GM19395 (cell line): Measurements from ENCODE around the gene OTOG.

Source experiments
- ATAC-seq: cut with Tn5 transposase; IDR thresholded peaks from one replicate; pipeline ENCODE4 v1.9.1; 2021; ENCODE audit warnings: mild to moderate bottlenecking, moderate library complexity; ENCODE audit not compliant: unreplicated experiment

Gene OTOG

DNA sequence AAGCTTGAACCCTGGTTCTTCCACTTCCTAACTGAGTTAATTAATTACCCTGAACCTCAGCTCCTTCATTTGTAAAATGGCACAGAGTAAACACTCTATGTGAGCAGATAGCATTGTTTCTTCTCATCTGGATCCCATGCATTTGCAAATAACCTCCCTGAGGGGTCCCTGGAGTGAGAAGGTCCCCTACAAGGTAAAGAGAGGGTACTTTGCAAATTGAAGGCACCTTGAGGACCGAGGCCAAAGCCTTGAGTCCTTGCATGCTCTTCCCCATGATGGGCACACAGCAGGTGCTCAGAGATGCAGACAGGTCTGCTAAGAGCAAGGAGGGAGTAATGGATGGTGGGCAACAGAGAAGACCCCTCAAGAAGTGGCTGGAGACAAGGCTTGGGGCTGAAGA, 33.2 kb downstream of the OTOG start:
- no peak for ATAC-seq

DNA sequence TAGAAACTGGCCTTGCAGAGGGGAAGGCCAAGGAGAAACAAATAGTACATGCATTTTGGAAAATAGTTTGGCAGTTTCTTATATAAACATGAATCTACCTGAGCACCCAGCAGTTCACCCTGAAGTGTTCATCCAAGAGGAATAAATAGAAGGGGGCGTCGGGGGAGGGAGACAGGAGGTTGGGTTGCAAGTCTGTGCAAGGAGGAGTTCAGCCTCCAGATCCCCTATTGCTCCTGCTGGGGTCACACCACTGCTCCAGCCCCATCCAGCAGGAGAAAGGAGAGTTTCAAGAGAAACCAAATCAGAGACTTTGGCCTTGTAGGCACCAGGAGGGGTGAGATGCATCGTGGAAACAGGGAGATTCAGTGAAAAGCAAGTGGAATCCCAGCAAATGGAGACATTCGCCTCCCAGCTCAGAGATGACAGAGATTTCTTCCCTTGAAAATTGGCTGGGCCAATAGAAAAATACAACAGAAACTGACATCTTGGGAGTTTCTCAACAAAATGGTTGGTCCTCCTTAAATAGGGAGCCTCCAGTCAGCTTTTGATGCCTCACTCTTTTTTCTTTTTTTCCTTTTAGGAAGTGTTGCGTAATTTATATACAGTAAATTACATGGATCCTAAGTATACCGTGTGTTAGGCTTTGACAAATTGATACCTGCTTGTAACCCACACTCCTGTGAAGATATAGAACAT, 34.1 kb downstream of the OTOG start:
- no peak for ATAC-seq

DNA sequence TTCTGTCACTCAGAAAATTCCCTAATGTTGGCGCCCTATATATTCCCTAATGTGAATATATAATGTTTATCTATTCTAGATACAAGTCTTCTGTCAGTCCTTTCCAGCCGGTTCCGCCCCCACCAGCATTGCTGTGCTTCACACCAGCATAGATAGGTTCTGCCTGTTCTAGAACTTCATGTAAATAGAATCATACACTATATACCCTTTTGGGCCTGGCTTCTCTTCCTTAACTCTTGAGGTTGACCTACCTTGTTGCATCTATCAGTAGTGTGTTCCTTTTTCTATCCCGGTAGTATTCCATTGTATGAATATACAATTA, 34.6 kb downstream of the OTOG start:
- ATAC-seq = no peak

DNA sequence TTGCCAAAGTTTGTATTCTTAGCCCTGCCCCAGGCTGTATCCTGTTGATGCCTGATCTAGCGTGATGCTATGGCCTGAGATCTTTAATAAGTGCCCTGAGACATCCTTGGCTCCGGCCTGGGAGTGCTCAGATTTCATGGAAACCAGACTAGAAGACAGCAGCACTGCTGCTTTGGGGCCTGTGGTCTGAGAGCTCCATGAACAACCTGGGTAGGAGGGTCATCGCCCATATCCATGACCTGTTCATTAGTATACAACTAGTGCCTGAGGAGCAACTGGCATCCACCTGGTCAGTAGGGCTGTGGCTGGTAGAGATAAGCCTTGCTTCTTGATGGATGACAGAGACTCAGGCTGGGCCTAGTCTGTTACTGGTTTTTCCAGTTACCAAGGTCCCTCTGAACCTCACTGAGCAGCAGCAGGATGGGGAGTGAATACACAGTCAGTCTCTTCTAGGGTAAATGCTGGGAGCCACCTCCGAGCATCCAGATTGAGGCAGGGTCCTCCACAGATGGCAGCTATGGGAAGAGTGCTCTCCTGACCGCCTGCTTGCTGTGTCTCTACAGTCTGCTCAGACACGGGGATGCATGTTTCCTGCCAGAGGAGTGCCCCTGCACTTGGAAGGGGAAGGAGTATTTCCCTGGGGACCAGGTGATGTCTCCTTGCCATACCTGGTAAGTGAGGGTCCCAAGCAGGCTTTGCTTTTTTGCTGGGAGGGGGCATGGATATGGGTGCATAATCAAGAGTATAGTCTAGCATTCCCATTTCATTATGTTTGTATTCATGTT, 39.0 kb downstream of the OTOG start:
- ATAC-seq = no peak

DNA sequence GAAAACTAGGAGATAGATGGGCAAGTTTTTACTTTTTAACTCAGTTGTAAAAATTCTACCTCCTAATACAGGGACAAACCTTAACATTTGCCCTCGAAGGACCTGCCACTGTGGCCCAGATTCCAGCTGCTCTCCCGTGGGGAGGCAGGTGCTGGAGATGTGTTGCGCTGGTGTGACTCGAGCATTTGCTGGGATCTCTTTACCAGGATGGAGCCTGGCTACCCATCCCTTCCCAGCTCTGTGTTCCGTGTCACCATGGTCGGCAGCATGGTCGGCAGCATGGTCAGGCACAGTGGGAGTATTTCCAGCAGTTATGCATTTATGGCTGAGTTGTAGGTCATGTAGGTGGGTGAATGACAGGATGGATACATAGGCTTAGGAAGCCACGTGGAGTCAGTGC, 41.1 kb downstream of the OTOG start:
- no peak for ATAC-seq

DNA sequence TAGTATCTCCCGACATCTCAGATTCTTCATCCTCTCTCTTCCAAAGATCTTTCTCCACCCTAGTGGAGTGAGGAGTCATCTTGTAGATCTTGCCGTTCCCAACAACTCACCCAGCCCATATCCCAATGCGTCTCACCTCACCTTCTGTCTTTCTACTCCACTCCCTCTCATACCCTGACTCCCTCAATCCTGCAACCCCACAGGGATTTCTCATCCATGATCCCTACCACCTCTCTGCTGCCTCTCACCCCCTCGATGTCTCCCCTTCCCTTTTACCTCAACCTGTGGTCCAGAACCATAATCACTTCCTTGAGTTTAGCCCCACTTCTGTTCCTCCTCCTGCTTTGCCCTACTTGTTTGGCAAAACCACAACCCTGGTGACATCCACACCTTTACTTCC, 41.7 kb downstream of the OTOG start:
- ATAC-seq = no peak

DNA sequence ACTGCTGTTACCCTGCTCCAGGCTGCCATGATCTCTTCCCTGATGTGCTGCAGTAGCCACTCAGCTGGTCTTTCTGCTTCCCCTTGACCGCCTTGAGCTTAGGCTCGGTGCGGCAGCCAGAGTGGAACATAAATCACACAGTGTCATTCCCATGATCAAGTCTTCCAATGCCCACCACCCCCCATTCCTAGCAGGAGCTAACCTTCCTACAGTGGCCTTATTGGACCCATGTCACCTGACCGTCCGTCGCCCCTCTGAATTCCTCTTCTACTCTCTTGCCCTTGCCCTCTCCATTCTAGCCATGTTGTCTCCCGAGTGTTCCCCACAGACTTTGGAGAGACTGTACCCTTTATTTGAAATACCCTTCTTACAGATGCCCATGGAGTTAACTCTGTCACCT, 43.4 kb downstream of the OTOG start:
- ATAC-seq = no peak

DNA sequence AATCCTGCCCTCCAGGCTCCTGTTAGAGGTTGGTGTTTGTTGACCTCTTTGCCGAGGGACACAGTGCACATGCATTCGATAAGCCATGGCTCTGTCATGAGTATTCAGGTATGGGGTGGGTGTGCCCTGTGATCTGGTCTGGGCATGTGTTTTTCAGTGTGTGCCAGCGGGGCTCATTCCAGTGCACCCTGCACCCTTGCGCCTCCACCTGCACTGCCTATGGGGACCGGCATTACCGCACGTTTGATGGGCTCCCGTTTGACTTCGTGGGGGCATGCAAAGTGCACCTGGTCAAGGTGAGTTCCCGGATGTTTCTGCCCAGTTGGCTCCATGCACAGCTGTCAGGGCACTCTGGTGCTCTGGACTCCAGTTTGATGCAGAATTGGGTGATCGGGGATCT, 44.2 kb downstream of the OTOG start:
- no peak for ATAC-seq

DNA sequence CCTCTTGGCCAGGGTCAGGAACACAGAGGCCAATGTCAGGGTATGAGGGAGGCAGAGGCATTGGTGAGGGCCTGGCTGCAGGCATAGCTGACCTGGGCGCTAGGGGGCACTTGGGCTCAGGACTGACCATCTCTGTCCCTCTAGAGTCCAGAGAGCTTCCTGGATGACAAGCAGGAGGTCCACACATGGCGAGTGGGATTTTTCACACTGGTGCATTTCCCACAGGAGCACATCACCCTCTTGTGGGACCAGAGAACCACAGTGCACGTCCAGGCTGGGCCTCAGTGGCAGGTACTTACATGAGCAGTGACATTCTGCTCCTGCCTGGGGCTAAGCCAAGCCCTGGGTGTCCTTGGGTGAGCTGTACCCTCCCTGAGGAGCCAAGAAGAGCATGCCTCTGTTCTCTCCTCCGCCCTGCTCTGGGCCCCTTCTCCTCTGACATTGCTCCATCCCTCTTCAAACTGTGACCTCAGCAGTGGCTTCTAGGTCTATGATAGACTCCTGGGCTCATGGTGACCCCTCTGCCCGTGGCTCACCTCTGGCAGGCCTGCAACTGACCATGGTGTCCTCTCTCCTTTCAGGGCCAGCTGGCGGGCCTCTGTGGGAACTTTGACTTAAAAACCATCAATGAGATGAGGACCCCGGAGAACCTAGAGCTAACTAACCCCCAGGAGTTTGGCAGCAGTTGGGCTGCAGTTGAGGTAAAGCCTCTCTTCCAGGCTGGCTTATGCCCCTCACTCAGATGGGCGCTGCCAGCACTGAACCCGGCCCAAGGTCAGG, 46.6 kb downstream of the OTOG start:
- ATAC-seq = no peak

DNA sequence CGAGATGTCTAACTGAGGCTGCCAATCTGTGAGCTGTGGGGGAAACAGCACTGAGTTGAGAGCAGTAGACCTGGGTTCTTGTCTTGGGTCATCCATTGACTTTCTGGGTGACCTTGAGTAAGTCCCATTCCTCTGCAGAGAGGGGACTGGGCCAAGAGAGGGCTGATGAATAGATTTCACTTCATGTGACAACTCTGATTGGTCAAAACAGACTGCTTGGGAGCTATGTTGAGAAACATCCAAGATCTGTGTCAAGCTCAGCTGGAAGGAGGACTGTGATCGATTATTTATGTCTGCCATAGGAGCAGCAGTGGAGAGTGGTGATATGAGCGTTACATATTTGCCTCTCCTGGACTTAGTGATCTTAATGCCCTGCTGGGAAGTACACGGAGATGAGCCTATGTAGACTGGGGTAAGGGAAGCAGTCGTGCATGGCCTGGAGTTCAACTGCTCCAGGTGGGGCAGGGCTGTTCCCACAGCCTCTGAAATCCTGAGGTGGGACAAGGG, 47.7 kb downstream of the OTOG start:
- no peak for ATAC-seq

DNA sequence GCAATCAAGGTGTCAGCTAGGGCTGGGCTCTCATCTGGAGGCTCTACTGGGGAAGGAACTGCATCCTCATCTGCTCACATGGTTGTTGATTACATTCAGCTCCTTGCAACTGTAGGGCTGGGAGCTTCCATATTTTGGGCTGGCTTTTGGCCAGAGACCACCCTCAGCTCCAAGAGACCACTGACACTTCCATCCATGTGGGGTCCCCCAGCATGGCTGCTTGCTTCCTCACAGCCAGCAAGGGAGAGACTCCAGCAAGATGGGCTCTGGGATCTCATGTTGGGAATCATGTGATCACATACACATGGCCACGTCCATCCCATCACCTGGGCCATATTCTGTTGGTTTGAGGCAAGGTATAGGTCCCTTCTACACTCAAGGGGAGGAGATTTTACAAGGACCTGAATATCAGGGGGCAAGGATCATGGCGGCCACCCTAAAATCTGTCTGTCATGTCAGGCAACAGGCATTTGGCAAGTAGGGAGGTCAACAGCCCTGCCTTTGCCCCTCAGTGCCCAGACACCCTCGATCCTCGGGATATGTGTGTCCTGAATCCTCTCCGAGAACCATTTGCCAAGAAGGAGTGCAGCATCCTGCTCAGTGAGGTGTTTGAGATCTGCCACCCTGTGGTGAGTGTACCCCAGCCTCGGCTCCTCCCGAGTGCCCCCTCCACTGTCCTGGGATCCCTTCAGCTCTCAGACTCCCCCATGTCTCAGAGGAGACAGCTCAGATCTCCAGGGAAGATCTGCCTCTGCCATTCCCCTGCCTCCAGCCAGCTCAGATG, 48.7 kb downstream of the OTOG start:
- no peak for ATAC-seq

DNA sequence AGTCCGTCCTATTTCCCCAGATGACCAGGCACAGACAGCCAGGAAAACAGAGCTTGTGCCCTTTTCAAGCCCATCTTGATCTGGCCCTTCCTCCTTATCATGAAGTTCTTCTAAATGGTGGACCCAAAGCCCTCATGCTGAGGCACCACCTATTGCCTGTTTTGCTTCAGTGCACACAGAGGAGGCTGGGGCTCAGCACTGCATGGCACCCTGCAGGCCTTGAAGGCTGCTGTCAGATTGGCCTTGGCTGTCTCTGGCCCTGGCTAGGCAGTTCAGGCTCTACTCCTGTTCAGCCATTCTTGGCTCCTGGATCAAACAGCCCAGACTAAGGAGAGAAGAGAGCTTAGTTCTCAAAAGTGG, 49.2 kb downstream of the OTOG start:
- ATAC-seq = no peak

DNA sequence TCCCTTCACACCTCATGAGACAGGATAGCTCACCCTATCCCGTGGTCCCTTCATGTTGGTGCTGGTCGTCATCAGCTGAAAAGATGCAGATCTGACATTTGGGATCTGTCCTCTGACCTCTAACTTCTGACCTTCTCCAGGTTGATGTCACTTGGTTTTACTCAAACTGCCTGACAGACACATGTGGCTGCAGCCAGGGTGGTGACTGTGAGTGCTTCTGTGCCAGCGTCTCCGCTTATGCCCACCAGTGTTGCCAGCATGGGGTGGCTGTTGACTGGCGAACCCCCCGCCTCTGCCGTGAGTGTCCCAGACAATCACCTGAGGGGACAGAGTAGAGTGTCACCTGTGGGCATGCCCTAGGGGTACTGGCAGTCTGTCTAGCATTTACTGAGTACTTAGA, 49.7 kb downstream of the OTOG start:
- ATAC-seq = no peak

DNA sequence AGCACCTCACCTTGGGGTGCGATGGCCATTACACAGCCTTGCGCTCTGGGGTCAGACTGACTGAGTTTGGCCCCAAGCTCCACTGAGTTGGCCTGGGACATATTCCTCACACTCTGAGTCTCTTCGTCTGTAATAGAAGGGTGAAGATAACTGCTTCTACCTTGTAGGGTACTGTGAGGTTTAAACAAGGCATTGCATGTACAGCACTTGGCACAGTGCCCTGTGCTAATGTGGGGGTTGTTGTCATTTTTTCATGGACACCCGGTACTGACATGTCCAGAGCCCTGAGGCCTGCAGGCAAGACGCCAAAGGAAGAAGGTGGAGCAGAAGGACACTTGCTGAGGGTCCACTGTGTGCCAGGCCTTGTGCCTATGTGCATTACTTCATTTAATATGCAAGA, 50.7 kb downstream of the OTOG start:
- no peak for ATAC-seq

DNA sequence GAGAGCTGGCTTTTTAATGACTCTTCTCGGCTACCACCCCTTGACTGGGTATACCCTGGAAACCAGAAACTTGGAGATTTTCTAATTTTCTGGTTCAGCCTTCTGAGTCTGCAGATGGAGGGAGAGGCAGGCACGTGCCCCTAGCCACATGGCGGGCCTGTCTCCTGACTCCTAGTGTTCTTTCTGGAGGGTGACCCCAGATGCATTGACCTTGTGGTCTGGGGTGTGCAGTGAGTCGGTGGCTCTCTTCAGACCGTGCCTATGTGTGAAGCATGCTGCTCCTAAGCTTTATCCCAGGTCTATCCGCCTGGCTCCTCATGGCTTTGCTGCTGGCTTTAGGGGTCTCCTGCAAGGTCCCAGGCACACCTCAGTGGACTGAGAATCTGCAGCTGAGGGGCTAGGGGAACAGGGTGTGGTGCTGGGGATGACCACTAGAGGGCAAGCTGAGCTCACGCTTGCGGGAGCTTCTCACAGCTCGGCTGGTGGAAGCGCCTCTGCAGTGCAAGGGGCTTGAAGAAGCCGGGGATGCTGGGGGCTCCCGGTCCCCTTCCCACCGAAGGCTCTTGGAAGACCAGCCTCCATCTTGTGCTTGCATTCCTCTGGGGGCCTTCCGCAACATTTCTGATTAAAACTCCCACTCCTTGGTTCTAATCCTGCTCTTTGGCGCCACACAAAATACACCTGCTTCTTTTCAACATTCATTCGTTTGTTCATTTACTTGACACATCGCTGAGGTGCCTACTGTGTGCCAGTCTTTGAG, 51.8 kb downstream of the OTOG start:
- peak; percentile 93 for ATAC-seq

DNA sequence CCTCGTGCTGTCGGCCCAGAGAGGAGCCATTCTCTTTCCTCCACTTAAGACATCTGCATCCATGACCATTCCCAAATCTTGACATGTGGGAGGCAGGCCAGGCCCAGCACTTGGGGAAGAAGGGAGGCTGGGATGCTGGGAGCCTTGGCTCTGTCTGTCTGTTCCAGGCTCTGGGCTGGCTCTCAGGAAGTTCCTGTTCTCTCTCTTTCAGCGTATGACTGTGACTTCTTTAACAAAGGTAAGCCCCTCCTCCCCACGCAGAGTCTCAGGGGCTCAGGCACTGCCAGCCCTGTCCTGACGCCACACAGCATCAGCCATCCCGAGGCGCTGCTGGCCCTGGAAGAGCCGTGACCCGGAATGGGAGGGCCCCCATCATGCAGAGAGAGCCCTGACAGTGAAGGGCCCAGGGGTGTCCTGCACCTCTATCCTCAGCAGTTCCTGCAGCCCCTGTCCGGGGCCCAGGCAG, 52.4 kb downstream of the OTOG start:
- no peak for ATAC-seq

DNA sequence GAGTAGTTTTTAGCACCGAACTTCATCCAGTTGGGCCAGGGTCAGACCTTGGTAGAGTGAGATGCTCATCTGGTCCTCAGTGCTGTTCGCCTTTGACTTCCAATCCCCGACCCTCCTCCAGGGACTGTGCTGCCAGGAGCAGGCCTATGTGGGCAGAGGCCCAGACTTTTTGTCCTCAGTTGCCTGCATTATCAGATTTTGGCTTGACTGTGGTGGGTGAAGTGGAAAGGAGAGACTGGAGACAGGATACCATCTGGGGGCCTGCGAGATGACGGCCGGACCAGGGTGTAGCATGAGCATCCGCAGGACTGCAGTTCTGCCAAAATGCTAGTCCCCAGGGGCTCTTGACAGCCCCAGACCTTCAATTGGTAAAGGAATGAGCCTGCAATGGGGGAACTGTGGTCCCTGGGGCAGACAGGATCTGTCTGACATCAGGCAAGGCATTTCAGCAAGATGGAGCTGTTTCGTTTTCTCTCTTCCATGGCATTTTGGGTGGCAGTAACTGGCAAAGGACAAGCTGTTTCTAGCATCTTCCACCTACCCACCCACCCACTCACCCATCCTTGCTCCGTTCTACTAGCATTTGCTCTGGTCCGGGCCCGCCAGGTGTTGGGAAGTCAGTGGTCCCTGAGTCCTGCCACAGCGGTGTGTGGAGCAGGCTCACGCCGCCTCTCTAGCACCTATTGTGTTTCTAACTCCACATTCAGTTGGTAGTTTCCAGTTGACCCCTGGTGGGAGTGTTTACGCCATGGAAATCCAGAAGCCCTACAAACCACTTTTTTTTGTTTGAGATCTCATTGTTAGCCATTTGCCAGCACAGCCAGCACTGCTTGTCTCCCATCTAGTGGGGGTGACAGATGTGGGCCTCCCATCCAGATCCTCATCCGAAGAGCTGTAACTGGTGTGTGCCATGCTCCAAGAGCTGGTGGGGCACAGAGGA, 53.5 kb downstream of the OTOG start:
- no peak for ATAC-seq

DNA sequence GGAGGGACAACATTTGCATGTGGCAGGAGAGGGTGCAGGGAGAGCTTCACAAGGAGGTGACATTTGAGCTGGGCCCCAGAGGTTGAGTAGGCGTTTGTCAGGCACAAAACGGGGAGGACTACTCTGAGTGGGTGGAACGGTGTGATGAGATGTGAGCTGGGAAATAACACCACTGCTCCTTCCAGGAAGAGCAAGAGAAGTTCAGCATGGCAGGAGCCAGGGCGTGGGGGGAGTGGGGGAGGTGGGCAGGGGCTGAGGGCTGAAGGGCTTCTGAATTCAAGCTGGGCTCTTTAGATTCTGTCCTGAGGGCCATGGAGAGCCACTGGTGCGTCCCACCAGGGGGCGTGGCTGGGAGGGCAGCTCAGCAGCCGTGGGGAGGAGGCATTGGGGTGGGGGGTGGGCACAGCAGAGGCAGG, 54.2 kb downstream of the OTOG start:
- ATAC-seq = no peak

DNA sequence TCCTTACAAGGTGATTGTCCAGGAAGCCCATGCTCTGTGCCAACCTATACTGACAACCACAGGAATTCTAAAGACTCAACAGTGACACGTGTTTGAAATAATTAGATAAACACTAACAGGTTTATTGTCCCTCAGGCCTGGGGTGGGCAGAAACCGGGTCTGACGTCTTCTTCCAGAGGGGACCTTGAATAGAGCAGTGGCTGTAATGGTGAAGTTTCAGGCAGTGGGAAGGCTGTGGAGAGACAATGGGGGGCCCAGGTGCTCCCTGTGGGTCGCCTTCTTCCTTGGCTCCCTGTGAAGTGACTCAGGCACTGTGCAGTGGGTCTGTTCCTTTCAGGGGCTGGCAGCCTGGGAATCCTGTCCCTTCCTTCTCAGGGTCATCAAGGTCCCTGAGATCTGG, 54.6 kb downstream of the OTOG start:
- ATAC-seq = no peak
